Activated CD4-positive, CD25-positive, alpha-beta regulatory T cell treated with anti-CD3 and anti-CD28 coated beads, Interleukin-2, amount 50 U/mL, for 16 hours (primary cell): ENCODE data around the gene PDRG1.

ENCODE experiments used
- DNase-seq: peaks from one replicate; pipeline ENCODE4 v3.0.0-alpha.2; 2020; ENCODE audit warnings: low read depth, low spot score

PDRG1 gene

DNA sequence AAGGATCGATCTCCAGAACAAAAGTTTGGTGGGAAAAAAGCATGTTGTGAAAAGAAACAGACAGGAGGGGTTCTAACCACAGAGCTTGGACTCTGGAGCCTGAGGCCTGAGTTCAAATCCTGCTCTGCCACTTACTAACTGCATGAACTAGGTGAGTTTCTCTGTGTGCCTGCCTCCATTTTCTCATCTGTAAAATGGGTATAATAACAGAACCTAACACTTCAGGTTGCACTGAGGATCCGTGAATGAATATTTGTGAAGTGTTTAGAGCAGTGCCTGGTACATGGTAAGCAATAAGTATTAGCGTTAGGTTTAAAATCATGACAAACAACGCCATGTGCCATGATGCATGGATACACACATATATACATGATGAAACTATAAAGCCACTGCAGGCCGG, 44.8 kb downstream of the PDRG1 start:
- DNase-seq = no peak

DNA sequence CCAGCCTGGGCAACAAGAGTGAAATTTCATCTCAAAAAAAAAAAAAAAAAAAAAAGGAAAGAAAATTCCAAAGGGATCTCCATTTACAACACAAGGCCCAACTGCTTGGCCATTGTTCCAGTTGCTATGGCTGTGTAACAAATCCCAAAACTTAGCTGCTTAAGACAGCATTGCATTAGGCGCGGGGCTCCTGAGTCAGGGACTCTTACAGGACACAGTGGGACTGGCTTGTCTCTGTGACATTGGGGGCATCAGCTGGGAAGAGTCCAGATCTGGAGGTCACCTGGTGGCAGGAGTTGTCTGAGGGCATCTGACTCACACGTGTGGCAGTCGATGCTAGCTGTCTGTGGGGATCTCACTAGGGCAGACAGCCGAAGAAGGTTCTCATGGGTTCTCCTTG, 45.8 kb downstream of the PDRG1 start:
- no peak for DNase-seq

DNA sequence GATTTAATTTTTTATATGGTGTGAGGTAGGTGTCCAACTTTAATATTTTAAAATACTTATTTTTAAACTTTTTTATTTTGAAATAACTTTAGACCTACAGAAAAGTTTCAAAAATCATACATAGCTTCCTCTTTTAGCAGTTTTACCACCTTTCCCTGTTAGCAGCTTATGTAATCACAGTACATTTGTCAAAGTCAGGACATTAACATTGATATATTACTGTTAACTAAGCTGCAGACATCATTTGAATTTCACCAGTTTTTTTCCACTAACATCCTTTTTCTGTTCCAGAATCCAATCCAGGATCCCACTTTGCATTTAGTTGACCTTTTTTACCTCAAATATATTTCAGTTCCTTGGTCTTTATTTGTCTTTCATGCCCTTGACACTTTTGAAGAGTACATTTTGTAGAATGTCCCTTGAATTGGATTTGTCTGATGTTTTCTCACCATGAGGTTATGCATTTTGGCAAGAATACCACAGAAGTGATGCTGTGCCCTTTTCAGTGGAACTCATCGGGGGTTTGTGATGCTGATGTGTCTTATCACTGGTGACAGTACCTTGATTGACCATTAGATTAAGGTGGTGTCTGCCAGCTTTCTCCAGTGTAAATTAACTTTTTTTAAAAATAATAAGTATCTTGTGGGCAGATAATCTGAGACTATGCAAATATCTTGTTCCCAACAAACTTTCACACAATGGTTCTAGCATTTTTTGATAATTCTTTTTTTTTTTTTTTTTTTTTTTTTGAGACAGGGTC, 48.0 kb downstream of the PDRG1 start:
- no peak for DNase-seq

DNA sequence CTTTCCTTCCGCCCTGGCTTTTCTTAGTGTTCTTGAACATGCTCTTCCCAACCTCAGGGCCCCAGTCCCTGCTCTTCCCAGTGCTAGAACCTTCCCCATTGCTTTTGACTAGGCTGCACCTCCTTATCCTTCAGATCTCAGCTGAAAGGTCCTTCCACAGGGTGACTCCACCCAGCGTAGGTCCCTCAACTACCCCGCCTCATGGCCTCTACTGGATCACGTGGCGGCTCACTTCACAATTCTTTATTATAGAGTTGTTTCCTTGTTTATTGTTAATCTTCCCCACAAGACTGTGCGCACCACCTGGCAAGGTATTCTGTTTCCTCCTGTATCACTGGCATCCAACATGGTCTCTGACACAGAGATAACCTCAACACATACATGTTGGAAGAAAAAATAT, 50.2 kb downstream of the PDRG1 start:
- DNase-seq = no peak

DNA sequence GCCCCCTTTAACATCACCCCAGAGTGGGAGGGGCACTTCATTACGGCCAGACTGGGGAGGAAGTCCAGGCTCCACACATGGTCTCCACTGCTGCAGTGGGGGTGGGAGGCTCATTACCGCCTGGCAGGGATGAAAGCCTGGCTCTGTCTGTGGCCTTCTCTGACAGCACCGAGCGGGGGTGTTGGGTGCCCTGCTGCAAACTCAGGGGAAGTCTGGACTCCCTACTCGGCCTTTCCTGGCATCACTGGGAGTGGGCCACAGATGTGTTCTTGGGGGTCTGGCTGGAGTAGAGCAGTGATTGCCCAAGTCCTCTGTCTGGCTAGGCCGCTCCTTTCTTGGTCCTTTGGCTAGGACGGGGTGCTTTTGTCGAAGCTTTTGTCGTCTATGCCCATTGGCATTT, 54.3 kb downstream of the PDRG1 start:
- no peak for DNase-seq

DNA sequence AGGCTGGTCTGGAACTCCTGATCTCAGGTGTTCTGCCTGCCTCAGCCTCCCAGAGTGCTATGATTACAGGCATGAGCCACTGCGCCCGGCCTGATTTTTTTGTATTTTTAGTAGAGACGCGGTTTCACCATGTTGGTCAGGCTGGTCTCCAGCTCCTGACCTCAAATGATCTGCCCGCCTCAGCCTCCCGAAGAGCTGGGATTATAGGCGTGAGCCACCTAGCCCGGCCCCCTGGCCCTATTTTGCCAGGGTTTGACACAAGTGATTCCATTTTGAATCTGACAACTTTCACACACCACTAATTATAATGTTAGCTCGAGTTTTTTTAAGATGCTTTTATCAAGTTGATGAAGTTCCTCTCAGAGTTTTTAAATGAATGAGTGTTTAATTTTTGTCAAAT, 55.8 kb downstream of the PDRG1 start:
- DNase-seq = no peak

DNA sequence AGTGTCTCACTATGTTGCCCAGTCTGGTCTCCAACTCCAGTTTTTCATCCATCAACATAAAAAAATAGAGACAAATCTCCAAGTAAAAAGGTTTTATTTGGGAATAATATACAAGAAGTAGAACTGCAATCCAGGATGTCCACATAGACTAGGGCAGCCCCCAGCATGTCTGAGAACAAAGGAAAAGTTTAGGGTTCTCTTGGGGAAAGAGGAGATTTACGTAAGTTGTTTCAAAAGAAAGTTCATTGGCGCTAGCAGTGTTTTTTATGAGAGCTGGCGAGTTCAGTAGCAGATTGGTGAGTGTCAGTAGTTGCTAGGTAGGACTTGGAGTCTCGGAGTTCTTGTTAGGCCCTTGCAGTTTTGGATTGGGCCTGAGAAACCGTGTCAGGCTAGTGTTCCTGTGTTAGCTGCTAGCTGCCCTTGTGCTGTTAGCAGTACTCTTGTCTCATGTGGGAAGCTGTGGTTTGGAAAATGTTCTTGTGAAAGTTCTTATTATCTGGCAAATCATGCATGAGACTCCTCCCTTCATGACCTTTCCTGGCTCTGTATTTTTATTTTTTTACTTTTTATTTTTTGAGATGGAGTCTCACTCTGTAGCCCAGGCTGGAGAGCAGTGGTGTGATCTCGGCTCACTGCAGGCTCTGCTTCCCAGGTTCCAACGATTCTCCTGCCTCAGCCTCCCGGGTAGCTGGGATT, 56.7 kb downstream of the PDRG1 start:
- DNase-seq = no peak
